Cardiac septum (tissue), 1 donor: ENCODE results near the gene ERN1. TPM values are rescaled to one million over a fixed set of nuclear protein-coding genes. Genes with fewer than 3 reads are reported as not detected.

Experiments used
- DNase-seq: peaks from one replicate; pipeline ENCODE4 v3.0.0-alpha.2; 2020; ENCODE audit warnings: low spot score
- intact Hi-C: fragments of 100-400 bp; cut with DNase I; formaldehyde crosslinking; loops from one replicate; pipeline ENCODE4 v1.14.0; 2022
- total RNA-seq: library from RNA; stranded (reverse); fragmentation: NEBNext Ultra II Directional; extraction: Animal tissue kit (Norgen Biotek cat#: 25700); gene quantifications from one replicate; pipeline ENCODE4 v1.2.1, GENCODE V29; 2021
- donor health status: DM: no; HTN: no; CAD: no.

The ERN1 gene
- total RNA-seq, 1 donor from 2014 or later: 6.9 TPM

GRCh38 chr17:64120159-64120810 lies 9.7 kb downstream of the ERN1 start:
- intact Hi-C loops: no loop called here
- DNase-seq: no peak

- intact Hi-C loops: no loop called here
Measured at GRCh38 chr17:64117981-64118979, 11.7 kb downstream of the ERN1 start.

GRCh38 chr17:64115822-64116534 lies 14.0 kb downstream of the ERN1 start:
- intact Hi-C loops: no loop called here
- no peak for DNase-seq

More at GRCh38 chr17:64117981-64118979, 11.7 kb downstream of the ERN1 start:
- DNase-seq: no peak

- intact Hi-C loops: no loop called here
- DNase-seq: no peak
Measured at GRCh38 chr17:64115043-64115698, 14.8 kb downstream of the ERN1 start.

GRCh38 chr17:64113006-64113405 lies 16.9 kb downstream of the ERN1 start:
- DNase-seq: no peak
- intact Hi-C loops: no loop called here

- intact Hi-C loops: no loop called here
Measured at GRCh38 chr17:64111831-64112230, 18.1 kb downstream of the ERN1 start.

GRCh38 chr17:64110379-64111152 lies 19.4 kb downstream of the ERN1 start:
- intact Hi-C loops: no loop called here
- no peak for DNase-seq

More at GRCh38 chr17:64111831-64112230, 18.1 kb downstream of the ERN1 start:
- DNase-seq: no peak

GRCh38 chr17:64109400-64109799 lies 20.5 kb downstream of the ERN1 start:
- intact Hi-C loops: no loop called here
- DNase-seq: no peak

- intact Hi-C loops: no loop called here
- no peak for DNase-seq
Measured at GRCh38 chr17:64107500-64108236, 22.3 kb downstream of the ERN1 start.

- intact Hi-C loops: no loop called here
- DNase-seq: no peak
Measured at GRCh38 chr17:64106918-64107317, 23.0 kb downstream of the ERN1 start.

GRCh38 chr17:64103391-64104364 lies 26.3 kb downstream of the ERN1 start:
- intact Hi-C loops: no loop called here
- DNase-seq: no peak

GRCh38 chr17:64102627-64103390 lies 27.1 kb downstream of the ERN1 start:
- intact Hi-C loops: no loop called here

GRCh38 chr17:64099543-64099942 lies 30.4 kb downstream of the ERN1 start:
- intact Hi-C loops: no loop called here
- no peak for DNase-seq

More at GRCh38 chr17:64102627-64103390, 27.1 kb downstream of the ERN1 start:
- DNase-seq: no peak

GRCh38 chr17:64097196-64097936 lies 32.6 kb downstream of the ERN1 start:
- intact Hi-C loops: no loop called here
- no peak for DNase-seq

- no peak for DNase-seq
- intact Hi-C loops: no loop called here
Measured at GRCh38 chr17:64096037-64096436, 33.9 kb downstream of the ERN1 start.
